Upper lobe of left lung (tissue), 6 donors: ENCODE results near the gene MICA. TPM values are rescaled to one million over a fixed set of nuclear protein-coding genes. Genes with fewer than 3 reads are reported as not detected.
"Not testable (repeated sequence)": the region's sequence is repeated elsewhere in the genome, so short reads cannot be mapped to it uniquely, and the experiment has no call there.

Experiments used
- ATAC-seq, 2 donors: fragments of 200-7000 bp; cut with Tn5 transposase; one replicate each; pipeline ENCODE4 v1.9.1; 2022; ENCODE audit warnings: mild to moderate bottlenecking in 2 of 2, moderate library complexity in 2 of 2; ENCODE audit not compliant: low FRiP score in 2 of 2
- DNase-seq, 2 donors: peaks; one replicate each; pipeline ENCODE4 v3.0.0-alpha.2; 2019 to 2020
- H3K27ac ChIP-seq, 4 donors: fragments of 200-600 bp; sonication (generic); one replicate each; pipeline ENCODE4 v1.5.1; 2016 to 2019
- H3K27me3 ChIP-seq, 4 donors: fragments of 200-600 bp; sonication (generic); one replicate each; pipeline ENCODE4 v1.5.1; 2017 to 2019
- H3K36me3 ChIP-seq, 4 donors: fragments of 200-600 bp; sonication (generic); one replicate each; pipeline ENCODE4 v1.5.1; 2016 to 2019
- H3K4me1 ChIP-seq, 4 donors: fragments of 200-600 bp; sonication (generic); one replicate each; pipeline ENCODE4 v1.5.1; 2018 to 2019
- H3K4me3 ChIP-seq, 4 donors: fragments of 200-600 bp; sonication (generic); one replicate each; pipeline ENCODE4 v1.5.1; 2017 to 2019; ENCODE audit warnings: mild to moderate bottlenecking in 2 of 4, moderate library complexity in 1 of 4
- H3K9me3 ChIP-seq, 4 donors: fragments of 200-600 bp; sonication (generic); one replicate each; pipeline ENCODE4 v1.5.1; 2018 to 2019
- EP300 ChIP-seq, 4 donors: sonication (generic); formaldehyde crosslinking; IDR thresholded peaks; one replicate each; pipeline ENCODE4 v1.5.1; 2017; ENCODE audit warnings: antibody characterized with exemption in 4 of 4, control low read depth in 2 of 4
- POLR2A ChIP-seq, 4 donors: fragments of 450-650 bp; IDR thresholded peaks; one replicate each; pipeline ENCODE4 v1.5.1; 2016 to 2017; ENCODE audit warnings: antibody characterized with exemption in 4 of 4, mild to moderate bottlenecking in 2 of 4
- POLR2AphosphoS5 ChIP-seq, 2 donors: sonication (generic); formaldehyde crosslinking; IDR thresholded peaks; one replicate each; pipeline ENCODE4 v1.5.1; 2017; ENCODE audit warnings: antibody characterized with exemption in 2 of 2
- WGBS, 2 donors: methylation state at CpG; one replicate each; pipeline ENCODE4 v1.1.5; 2017 to 2018; 5-methylcytosine and 5-hydroxymethylcytosine counted together
- total RNA-seq, 6 donors: library from RNA; depleted of rRNA in 4 of 6; stranded (reverse); fragments of >200 nt in 4 of 6; gene quantifications; one replicate each; pipeline versions ENCODE4 v1.1.0 to v1.2.1, GENCODE V29; 2016 to 2021
- TF ChIP-seq, protein P1 (sequence below), 6 experiments: fragments of 450-650 bp in 4 of 6; fragments of 200-600 bp in 2 of 6; sonication (generic) in 2 of 6; IDR thresholded peaks; one replicate each; pipeline ENCODE4 v1.5.1; 2016 to 2019; ENCODE audit warnings: antibody characterized with exemption in 6 of 6
- donor health status: DM: no; HTN: no; CAD: no; lungs with moderate emphysema.
- donor health status: DM: no; HTN: yes; CAD: no; lungs with severe emphysema.

MICA gene
- total RNA-seq, 6 donors from 2014 or later: 21.6 to 81.7 (median 31.4) TPM

DNA sequence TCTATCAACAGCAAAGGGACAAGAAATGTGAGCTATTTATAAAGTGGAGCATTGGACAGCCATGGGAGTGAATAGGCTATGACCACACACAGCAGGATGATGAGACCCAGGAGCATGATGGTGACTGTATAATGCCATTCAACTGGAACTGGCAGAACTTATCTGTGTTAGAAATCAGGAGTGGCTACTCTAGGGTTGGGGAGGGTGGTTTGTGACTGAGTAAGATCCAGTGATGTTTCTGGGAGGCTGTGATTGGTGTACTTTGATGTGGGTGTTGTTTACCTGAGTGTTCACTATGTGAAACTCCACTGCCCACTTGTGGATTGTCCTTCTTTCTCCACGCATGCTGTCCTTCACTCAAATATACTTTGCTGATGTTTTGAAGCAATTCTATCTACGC, 34.9 kb upstream of the MICA start:
- no peak overlapping the region for H3K4me3 ChIP-seq
- WGBS, 2 donors: 79 to 87% methylated on average over 2 of the region's 2 CpGs
- DNase-seq (no peak), ATAC-seq (no peak)
- TF ChIP-seq POLR2AphosphoS5 (IDR thresholded peaks at IDR 0.05): no peak
- TF ChIP-seq, protein P1, sequence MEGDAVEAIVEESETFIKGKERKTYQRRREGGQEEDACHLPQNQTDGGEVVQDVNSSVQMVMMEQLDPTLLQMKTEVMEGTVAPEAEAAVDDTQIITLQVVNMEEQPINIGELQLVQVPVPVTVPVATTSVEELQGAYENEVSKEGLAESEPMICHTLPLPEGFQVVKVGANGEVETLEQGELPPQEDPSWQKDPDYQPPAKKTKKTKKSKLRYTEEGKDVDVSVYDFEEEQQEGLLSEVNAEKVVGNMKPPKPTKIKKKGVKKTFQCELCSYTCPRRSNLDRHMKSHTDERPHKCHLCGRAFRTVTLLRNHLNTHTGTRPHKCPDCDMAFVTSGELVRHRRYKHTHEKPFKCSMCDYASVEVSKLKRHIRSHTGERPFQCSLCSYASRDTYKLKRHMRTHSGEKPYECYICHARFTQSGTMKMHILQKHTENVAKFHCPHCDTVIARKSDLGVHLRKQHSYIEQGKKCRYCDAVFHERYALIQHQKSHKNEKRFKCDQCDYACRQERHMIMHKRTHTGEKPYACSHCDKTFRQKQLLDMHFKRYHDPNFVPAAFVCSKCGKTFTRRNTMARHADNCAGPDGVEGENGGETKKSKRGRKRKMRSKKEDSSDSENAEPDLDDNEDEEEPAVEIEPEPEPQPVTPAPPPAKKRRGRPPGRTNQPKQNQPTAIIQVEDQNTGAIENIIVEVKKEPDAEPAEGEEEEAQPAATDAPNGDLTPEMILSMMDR (IDR thresholded peaks at IDR 0.05): no peak
- TF ChIP-seq EP300 (IDR thresholded peaks at IDR 0.05): no peak
- TF ChIP-seq POLR2A (IDR thresholded peaks at IDR 0.05): no peak
- no peaks in the 10 kb centered on the region for H3K27me3 ChIP-seq
- no peaks in the 10 kb centered on the region for H3K9me3 ChIP-seq
- no peaks in the 10 kb centered on the region for H3K36me3 ChIP-seq
- H3K4me1 ChIP-seq: peaks cover 0 to 9% (median 8%) of the 10 kb centered on the region in 4 donors
- H3K27ac ChIP-seq: no peak overlapping the region

DNA sequence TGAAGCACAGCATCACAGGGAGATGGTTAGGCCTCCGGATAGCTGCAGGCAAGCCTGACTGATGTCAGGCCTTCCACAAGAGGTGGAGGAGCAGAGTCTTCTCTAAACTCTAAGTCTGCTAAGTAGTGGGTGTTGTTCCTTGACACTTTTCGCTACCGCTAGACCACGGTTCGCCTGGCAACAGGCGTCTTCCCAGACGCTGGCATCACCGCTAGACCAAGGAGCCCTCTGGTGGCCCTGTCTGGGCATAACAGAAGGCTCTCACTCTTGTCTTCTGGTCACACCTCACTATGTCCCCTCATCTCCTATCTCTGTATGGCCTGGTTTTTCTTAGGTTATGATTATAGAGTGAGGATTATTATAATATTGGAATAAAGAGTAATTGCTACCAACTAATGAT, 29.3 kb upstream of the MICA start:
- DNase-seq, H3K4me3 ChIP-seq, ATAC-seq: not testable (repeated sequence)

DNA sequence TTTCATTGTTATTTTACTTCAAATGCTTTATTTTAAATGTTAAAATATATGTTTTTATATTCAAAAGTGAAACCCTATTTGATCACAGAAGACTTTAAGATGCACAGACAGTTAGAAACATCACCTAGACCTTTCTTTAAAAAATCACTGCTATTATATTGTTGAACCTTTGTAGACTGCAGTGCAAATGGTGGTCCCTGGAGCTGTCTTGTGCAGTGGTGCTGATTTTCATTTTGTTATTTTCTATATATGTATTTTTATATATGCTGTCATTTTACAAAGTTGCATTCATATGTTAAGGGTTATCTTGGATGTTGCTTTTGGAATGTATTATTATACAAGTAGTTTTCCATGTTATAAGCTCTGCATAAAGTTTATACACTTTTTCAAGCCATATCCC, 27.7 kb upstream of the MICA start:
- TF ChIP-seq, protein P1 (IDR thresholded peaks at IDR 0.05): no peak
- no peak for TF ChIP-seq POLR2A (IDR thresholded peaks at IDR 0.05)
- TF ChIP-seq EP300 (IDR thresholded peaks at IDR 0.05): no peak
- TF ChIP-seq POLR2AphosphoS5 (IDR thresholded peaks at IDR 0.05): no peak
- Histone ChIP-seq H3K9me3 (no peaks in the 10 kb centered on the region), H3K4me3 (no peak overlapping the region), H3K27ac (no peak overlapping the region), H3K27me3 (no peaks in the 10 kb centered on the region), H3K4me1 (no peaks in the 10 kb centered on the region), H3K36me3 (no peaks in the 10 kb centered on the region)
- DNase-seq (no peak), ATAC-seq (no peak)

More for the DNA sequence above, 29.3 kb upstream of the MICA start:
- H3K27me3 ChIP-seq, H3K36me3 ChIP-seq, H3K27ac ChIP-seq, H3K9me3 ChIP-seq, H3K4me1 ChIP-seq: not testable (repeated sequence)
- 10 to 13% methylated on average over 2 to 7 of the region's 8 CpGs for WGBS, 2 donors
- TF ChIP-seq, protein P1 (IDR thresholded peaks at IDR 0.05): peak in 1 of 6 experiments; percentile 53

DNA sequence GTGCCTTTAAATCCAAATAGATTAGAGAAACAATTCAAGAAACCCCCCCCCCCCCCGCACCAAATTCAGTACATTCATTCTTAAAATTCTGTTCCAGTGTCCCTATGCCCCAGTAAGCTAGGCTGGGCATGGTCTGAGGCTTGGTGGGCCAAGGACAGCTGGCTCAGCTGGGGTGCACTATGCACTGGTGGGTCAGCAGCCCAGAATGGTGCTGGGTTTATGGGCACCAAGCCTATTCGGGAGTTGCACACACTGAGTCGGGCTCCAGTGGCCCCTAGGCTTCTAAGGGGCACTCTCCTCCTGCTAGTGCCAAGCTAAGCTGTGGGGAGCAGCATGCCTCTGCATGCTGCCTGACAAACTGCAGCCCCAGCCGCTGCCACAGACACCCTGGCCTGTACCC, 26.4 kb upstream of the MICA start:
- H3K27ac ChIP-seq: no peak overlapping the region
- H3K36me3 ChIP-seq: no peaks in the 10 kb centered on the region
- H3K9me3 ChIP-seq: no peaks in the 10 kb centered on the region
- no peak for DNase-seq
- H3K4me3 ChIP-seq: no peak overlapping the region
- WGBS, 2 donors: 80 to 83% methylated on average over 1 to 2 of the region's 4 CpGs
- peak in 1 of 2 donors; percentile 28 for ATAC-seq
- TF ChIP-seq, protein P1 (IDR thresholded peaks at IDR 0.05): no peak
- no peak for TF ChIP-seq POLR2AphosphoS5 (IDR thresholded peaks at IDR 0.05)
- TF ChIP-seq POLR2A (IDR thresholded peaks at IDR 0.05): no peak
- no peak for TF ChIP-seq EP300 (IDR thresholded peaks at IDR 0.05)
- H3K27me3 ChIP-seq: no peaks in the 10 kb centered on the region
- H3K4me1 ChIP-seq: no peaks in the 10 kb centered on the region

DNA sequence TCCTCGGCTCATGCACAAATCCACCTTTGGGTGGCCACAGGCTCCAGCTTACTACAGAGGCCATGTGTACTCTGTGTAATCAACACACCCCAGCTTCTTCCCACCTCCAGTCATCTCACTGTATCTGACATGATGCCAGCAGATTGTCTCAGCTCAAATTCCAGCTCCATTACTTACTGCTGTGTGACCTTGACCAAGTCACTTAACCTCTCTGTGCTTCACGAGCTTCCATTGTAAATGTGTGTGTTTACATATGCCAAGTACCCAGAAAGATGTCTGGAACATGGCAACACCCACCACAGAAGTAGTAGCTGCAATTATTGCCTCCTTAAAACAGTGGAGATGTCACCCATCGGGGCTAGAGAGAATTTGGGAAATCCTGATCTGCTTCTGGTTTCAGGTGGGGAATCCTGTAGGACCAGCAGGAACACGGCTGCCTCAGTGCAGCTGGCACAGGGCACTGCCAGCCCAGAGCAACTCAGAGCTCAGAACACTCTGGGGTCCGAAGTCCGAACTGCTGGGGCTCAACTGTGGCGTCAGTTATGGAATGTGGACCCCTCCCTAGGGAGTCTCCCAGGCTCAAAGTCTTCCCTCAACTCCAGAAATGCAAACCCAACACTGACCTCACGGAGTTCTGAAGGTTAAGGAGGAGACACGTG, 25.2 kb upstream of the MICA start:
- Histone ChIP-seq H3K27ac (no peak overlapping the region), H3K4me1 (no peaks in the 10 kb centered on the region), H3K27me3 (no peaks in the 10 kb centered on the region), H3K4me3 (no peak overlapping the region), H3K9me3 (no peaks in the 10 kb centered on the region), H3K36me3 (no peaks in the 10 kb centered on the region)
- 68 to 84% methylated on average over 8 to 9 of the region's 9 CpGs for WGBS, 2 donors
- TF ChIP-seq EP300 (IDR thresholded peaks at IDR 0.05): no peak
- no peak for TF ChIP-seq POLR2A (IDR thresholded peaks at IDR 0.05)
- no peak for TF ChIP-seq POLR2AphosphoS5 (IDR thresholded peaks at IDR 0.05)
- TF ChIP-seq, protein P1 (IDR thresholded peaks at IDR 0.05): no peak
- DNase-seq (peak in 1 of 2 donors; percentile 14), ATAC-seq (peak in 1 of 2 donors; percentile 32)
